HEK293T (cell line): ENCODE results near the gene MICAL1.
A peak's percentile ranks its signal among the peaks of the same experiment; 100 is the strongest.

Experiments
- CTCF ChIA-PET: fragments of 350-600 bp; formaldehyde crosslinking; extraction: SDS; loops from one replicate; lab custom pipeline; 2021; ENCODE audit warnings: antibody characterized with exemption, inconsistent platforms; lab: Yijun Ruan, JAX
- POLR2A ChIA-PET: fragments of 350-600 bp; formaldehyde crosslinking; extraction: SDS; loops from one replicate; lab custom pipeline; 2020; ENCODE audit warnings: antibody characterized with exemption, inconsistent platforms; lab: Yijun Ruan, JAX
- DNase-seq: peaks from one replicate; pipeline ENCODE4 v3.0.0; 2012; ENCODE audit warnings: mixed read lengths; ENCODE audit errors: extremely low spot score
- ARNT ChIP-seq: fragments of 450-650 bp; IDR thresholded peaks from 2 replicates; pipeline ENCODE4 v1.6.1; 2017; ENCODE audit warnings: mild to moderate bottlenecking
- BHLHE40 ChIP-seq: fragments of 450-650 bp; IDR thresholded peaks from 2 replicates; pipeline ENCODE4 v1.6.1; 2016; ENCODE audit warnings: mild to moderate bottlenecking, moderate library complexity, borderline replicate concordance
- CTBP1 ChIP-seq: fragments of 450-650 bp; IDR thresholded peaks from 2 replicates; pipeline ENCODE4 v1.6.1; 2016; ENCODE audit warnings: borderline replicate concordance
- ELF4 ChIP-seq: fragments of 450-650 bp; IDR thresholded peaks from 2 replicates; pipeline ENCODE4 v1.6.1; 2017; ENCODE audit warnings: antibody characterized with exemption
- FOXA1 ChIP-seq: fragments of 450-650 bp; IDR thresholded peaks from 2 replicates; pipeline ENCODE4 v1.6.1; 2016; ENCODE audit warnings: mild to moderate bottlenecking
- FOXK2 ChIP-seq: fragments of 450-650 bp; IDR thresholded peaks from 2 replicates; pipeline ENCODE4 v1.6.1; 2016; ENCODE audit warnings: mild to moderate bottlenecking
- FOXM1 ChIP-seq: fragments of 450-650 bp; IDR thresholded peaks from 2 replicates; pipeline ENCODE4 v1.6.1; 2017; ENCODE audit warnings: mild to moderate bottlenecking, borderline replicate concordance
- HDGF ChIP-seq: fragments of 450-650 bp; IDR thresholded peaks from 2 replicates; pipeline ENCODE4 v1.6.1; 2017; ENCODE audit warnings: antibody characterized with exemption, borderline replicate concordance
- L3MBTL2 ChIP-seq: fragments of 450-650 bp; conservative IDR thresholded peaks from 2 replicates; pipeline ENCODE4 v1.6.1; 2016; ENCODE audit warnings: mild to moderate bottlenecking
- LEF1 ChIP-seq: fragments of 450-650 bp; IDR thresholded peaks from 2 replicates; pipeline ENCODE4 v1.6.1; 2017; ENCODE audit warnings: mild to moderate bottlenecking, borderline replicate concordance
- NFRKB ChIP-seq: fragments of 450-650 bp; IDR thresholded peaks from 2 replicates; pipeline ENCODE4 v1.6.1; 2016; ENCODE audit warnings: mild to moderate bottlenecking, moderate library complexity
- SP1 ChIP-seq: fragments of 450-650 bp; IDR thresholded peaks from 2 replicates; pipeline ENCODE4 v1.6.1; 2017
- SUZ12 ChIP-seq: fragments of 450-650 bp; IDR thresholded peaks from 2 replicates; pipeline ENCODE4 v1.6.1; 2016; ENCODE audit warnings: mild to moderate bottlenecking
- TARDBP ChIP-seq: fragments of 450-650 bp; IDR thresholded peaks from 2 replicates; pipeline ENCODE4 v1.6.1; 2016
- ZNF384 ChIP-seq: fragments of 450-650 bp; IDR thresholded peaks from 2 replicates; pipeline ENCODE4 v1.6.1; 2016
- TF ChIP-seq, protein P1 (sequence below): fragments of 450-650 bp; IDR thresholded peaks from 2 replicates; pipeline ENCODE4 v1.6.1; 2016

Gene MICAL1

DNA sequence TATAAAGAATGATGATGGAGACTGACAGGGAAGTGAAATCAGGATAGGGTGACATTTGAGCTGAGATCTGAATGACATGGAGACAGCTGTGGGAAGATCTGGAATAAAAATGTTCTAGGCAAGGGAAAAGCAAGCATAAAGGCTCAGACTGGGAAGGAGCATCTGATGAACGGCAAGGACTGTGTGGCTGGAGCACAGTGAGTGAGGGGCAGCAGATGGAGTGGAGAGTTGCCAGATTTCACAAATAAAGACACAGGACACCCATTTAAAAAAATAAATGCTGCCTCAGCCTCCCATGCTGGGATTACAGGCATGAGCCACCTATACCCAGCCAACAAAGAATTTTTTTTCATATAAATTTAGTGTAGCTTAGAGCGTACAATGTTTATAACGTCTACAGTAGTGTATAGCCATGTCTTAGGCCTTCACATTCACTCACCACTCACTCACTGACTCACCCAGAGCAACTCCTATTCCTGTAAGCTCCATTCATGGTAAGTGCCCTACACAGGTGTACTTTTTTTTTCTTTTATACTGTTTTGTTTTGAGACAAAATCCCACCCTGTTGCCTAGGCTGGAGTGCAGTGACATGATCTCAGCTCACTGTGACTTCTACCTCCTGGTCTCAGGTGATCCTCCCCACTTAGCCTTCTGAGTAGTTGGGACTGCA is 29.8 kb upstream of the MICAL1 start:
- TF ChIP-seq CTBP1 (no peak), SP1 (no peak), NFRKB (no peak), FOXA1 (no peak), ELF4 (no peak), FOXM1 (no peak), SUZ12 (no peak), ARNT (no peak), LEF1 (no peak), TARDBP (no peak), FOXK2 (no peak), HDGF (no peak), L3MBTL2 (no peak), ZNF384 (no peak), BHLHE40 (no peak)
- TF ChIP-seq, protein P1, sequence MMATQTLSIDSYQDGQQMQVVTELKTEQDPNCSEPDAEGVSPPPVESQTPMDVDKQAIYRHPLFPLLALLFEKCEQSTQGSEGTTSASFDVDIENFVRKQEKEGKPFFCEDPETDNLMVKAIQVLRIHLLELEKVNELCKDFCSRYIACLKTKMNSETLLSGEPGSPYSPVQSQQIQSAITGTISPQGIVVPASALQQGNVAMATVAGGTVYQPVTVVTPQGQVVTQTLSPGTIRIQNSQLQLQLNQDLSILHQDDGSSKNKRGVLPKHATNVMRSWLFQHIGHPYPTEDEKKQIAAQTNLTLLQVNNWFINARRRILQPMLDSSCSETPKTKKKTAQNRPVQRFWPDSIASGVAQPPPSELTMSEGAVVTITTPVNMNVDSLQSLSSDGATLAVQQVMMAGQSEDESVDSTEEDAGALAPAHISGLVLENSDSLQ, result no peak
- no peak for DNase-seq
- POLR2A ChIA-PET, result no interaction called here
- CTCF ChIA-PET, result interaction anchor here (0.6 kb wide), 2 partner anchors 11 to 22 kb away, joined by 3 read pairs; no protein-coding TSS in a partner anchor

DNA sequence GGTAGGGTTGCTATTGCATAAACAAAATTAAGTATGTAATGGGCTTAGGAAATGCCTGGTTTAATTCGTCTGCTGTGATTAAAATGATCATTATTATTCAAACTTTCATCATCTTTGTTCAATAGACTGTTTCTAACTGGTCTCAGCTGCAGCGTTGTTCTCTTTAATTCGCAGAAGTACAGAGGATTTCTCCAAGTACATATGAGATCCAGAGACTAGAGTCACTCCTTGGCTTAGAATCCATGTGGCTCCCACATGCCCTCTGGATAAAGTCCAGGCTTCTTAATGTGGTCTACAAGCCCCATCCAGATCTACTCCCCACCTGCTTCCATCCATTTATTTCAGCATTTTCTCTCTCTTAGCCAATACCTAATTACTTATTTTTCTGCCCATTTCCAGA is 28.6 kb upstream of the MICAL1 start:
- ChIA-PET POLR2A (no interaction called here), CTCF (no interaction called here)
- TF ChIP-seq, protein P1, result no peak
- TF ChIP-seq FOXK2, result no peak
- TF ChIP-seq TARDBP, result no peak
- TF ChIP-seq SUZ12, result no peak
- TF ChIP-seq HDGF, result no peak
- no peak for TF ChIP-seq LEF1
- no peak for TF ChIP-seq ZNF384
- no peak for TF ChIP-seq L3MBTL2
- no peak for TF ChIP-seq FOXA1
- TF ChIP-seq CTBP1, result no peak
- no peak for TF ChIP-seq BHLHE40
- TF ChIP-seq ARNT, result no peak
- no peak for TF ChIP-seq NFRKB
- TF ChIP-seq SP1, result no peak
- no peak for TF ChIP-seq FOXM1
- TF ChIP-seq ELF4, result no peak

DNA sequence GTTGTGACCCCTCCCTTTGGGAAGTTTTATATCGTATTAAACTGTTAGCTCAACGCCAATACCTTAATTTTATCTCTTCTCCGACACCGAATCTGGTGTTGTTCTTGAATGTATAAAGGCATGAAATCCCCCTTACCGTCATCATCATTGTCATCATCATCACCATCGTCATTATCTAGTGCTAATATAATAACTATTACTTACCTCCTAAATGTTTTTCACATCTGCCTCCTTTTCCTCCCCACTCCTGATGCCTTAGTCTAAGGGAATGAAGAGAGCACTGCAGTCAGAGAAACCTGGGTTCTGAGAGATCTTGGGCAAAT is 28.1 kb upstream of the MICAL1 start:
- TF ChIP-seq SP1 (no peak), ELF4 (no peak), ZNF384 (no peak), FOXM1 (no peak), TARDBP (no peak), CTBP1 (no peak), ARNT (no peak)
- CTCF ChIA-PET, result no interaction called here
- POLR2A ChIA-PET, result no interaction called here
- DNase-seq, result no peak

More for the DNA sequence above, 28.6 kb upstream of the MICAL1 start:
- DNase-seq, result no peak

DNA sequence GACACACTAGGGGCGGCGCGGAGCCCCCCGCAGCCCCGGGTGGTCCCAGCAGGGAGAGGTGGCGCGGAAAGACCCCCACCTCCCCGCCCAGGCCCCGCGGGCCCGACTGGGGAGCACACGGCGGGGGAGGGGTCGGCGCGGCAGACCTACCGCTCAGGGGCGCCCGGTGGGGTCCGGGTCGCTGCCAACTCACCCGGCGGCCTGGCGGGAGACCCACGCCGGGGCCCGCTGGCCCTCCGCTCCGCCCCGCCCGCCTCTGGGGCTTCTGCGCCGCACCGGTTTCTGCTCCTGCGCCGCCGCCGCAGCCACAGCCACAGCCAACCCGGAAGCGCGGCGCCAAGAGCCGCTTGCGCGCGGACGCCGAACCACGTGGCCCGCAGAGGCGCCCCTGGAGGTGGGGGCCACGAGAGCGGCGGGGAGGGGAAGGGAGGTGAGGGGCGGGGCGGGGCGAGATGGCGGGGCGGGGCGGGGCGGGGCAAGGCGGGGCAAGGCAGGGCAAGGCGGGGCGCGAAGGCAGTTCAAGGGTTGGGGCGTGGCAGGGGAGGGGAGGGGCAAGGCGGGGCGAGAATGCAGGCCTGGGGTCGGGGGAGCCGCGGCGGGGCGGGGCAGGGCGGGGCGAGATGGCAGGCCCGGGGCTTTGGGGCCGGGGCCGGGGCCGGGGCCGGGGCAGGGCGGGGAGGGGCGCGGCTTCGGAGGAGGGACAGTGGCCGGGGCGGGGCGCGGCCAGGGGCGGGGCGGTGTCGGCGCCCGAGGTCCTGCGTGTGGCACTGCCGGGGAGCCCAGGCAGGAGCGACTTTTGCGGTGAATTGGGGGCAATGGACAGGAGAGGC is 27.5 kb upstream of the MICAL1 start, which contains the start of gene ZBTB24:
ZBTB24 (minus strand) TSS at position 315 of the 830 bp plus-strand sequence. CDS start 1,193 bp downstream, outside the sequence.
- peak; percentile 48; the same call in 1 of the 2 replicates for TF ChIP-seq LEF1
- TF ChIP-seq BHLHE40, result no peak
- TF ChIP-seq ELF4, result peak; percentile 37; the same call in 1 of the 2 replicates
- ChIA-PET CTCF (interaction anchor here (0.6 kb wide), 1 partner anchor 187 kb away, joined by 3 read pairs; no protein-coding TSS in a partner anchor), POLR2A (interaction anchor here (1.0 to 1.7 kb wide), 5 partner anchors 8 to 101 kb away, joined by 3 to 6 read pairs (median 3); partner anchors contain the start of gene CD164)
- peak; percentile 95 for DNase-seq

DNA sequence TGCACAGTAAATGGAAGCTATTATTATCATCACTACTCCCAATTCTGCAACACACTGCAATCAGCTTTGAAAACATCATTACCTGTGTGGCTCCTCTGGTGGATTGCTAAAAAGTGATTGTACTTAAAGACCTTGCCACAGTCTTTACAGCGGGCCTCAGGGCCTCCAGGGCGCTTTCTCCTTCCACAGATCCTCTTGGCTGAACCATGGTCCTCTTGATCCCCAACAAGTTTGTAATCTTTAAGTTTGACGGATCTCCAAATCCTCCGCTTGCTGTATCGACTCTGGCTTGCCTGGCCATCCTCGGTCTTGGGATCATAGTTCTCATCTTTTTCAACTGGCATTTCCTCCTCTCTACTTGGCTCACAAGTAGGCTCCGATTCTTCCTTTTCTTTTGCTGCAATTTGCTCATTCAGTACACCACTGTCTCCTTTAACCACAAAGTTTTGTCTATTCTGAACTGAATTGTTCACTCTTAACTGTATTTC is 25.5 kb upstream of the MICAL1 start:
- CTCF ChIA-PET, result interaction anchor here (1.5 kb wide), 1 partner anchor 40 kb away, joined by 7 read pairs; the partner anchor contains the start of genes PPIL6 and SMPD2
- DNase-seq, result no peak
- no peak for TF ChIP-seq SP1
- TF ChIP-seq, protein P1, result no peak
- TF ChIP-seq L3MBTL2, result no peak
- no peak for TF ChIP-seq BHLHE40
- no peak for TF ChIP-seq ARNT
- TF ChIP-seq CTBP1, result no peak
- TF ChIP-seq LEF1, result no peak
- TF ChIP-seq NFRKB, result no peak
- no peak for TF ChIP-seq HDGF
- POLR2A ChIA-PET, result no interaction called here
